Natural killer cell (primary cell): ENCODE data around the gene BAG3. TPM values are rescaled to one million over a fixed set of nuclear protein-coding genes. Genes with fewer than 3 reads are reported as not detected.

ENCODE experiments used
- ATAC-seq, 3 donors: fragments of 150-1000 bp in 2 of 3; fragments of 200-7000 bp in 1 of 3; cut with Tn5 transposase; 1 replicate in 1 of 3; 2 replicates in 2 of 3; pipeline ENCODE4 v1.10.0; 2021; ENCODE audit warnings: mild to moderate bottlenecking in 2 of 3, moderate library complexity in 2 of 3
- DNase-seq, 2 donors: peaks; one replicate each; pipeline versions ENCODE4 v3.0.0 to v3.0.0-alpha.2; 2013 to 2021; ENCODE audit warnings: mixed read lengths in 1 of 2
- H3K27ac ChIP-seq: one replicate; pipeline ENCODE4 v1.5.1; 2013; ENCODE audit warnings: mild to moderate bottlenecking, low read length
- H3K27me3 ChIP-seq: one replicate; pipeline ENCODE4 v1.6.1; 2013; ENCODE audit warnings: low read length; ENCODE audit not compliant: control insufficient read depth, insufficient read depth
- H3K36me3 ChIP-seq: one replicate; pipeline ENCODE4 v1.6.1; 2013; ENCODE audit warnings: low read length; ENCODE audit not compliant: control insufficient read depth, insufficient read depth
- H3K4me1 ChIP-seq: one replicate; pipeline ENCODE4 v1.6.1; 2013; ENCODE audit warnings: low read length; ENCODE audit not compliant: control insufficient read depth, insufficient read depth
- H3K4me3 ChIP-seq: one replicate; pipeline ENCODE4 v1.5.1; 2013; ENCODE audit warnings: low read length
- H3K9me3 ChIP-seq: one replicate; pipeline ENCODE4 v1.6.1; 2013; ENCODE audit warnings: low read length; ENCODE audit not compliant: control insufficient read depth, insufficient read depth
- H3K27ac Mint-ChIP-seq, 2 donors: one replicate each; pipeline ENCODE4 v1.8.0; 2022; ENCODE audit warnings: mild to moderate bottlenecking in 2 of 2, mixed read lengths in 2 of 2, moderate library complexity in 1 of 2
- H3K27me3 Mint-ChIP-seq, 2 donors: one replicate each; pipeline ENCODE4 v1.8.0; 2022; ENCODE audit warnings: low read depth in 2 of 2, mixed read lengths in 2 of 2
- H3K36me3 Mint-ChIP-seq: one replicate; pipeline ENCODE4 v1.8.0; 2022; ENCODE audit warnings: mixed read lengths
- H3K4me1 Mint-ChIP-seq, 2 donors: one replicate each; pipeline ENCODE4 v1.8.0; 2022; ENCODE audit warnings: mixed read lengths in 2 of 2
- H3K4me3 Mint-ChIP-seq: one replicate; pipeline ENCODE4 v1.8.0; 2022; ENCODE audit warnings: mild to moderate bottlenecking, moderate library complexity, mixed read lengths
- H3K9me3 Mint-ChIP-seq, 2 donors: one replicate each; pipeline ENCODE4 v1.8.0; 2022; ENCODE audit warnings: mixed read lengths in 2 of 2
- CTCF ChIP-seq: fragments of 200-600 bp; IDR thresholded peaks from one replicate; pipeline ENCODE4 v1.8.0; 2022; ENCODE audit warnings: antibody characterized with exemption
- WGBS: methylation state at CpG from one replicate; pipeline ENCODE4 v1.1.7; 2013; ENCODE audit warnings: missing lambda C conversion rate; ENCODE audit not compliant: insufficient coverage; 5-methylcytosine and 5-hydroxymethylcytosine counted together
- intact Hi-C: fragments of 100-400 bp; cut with micrococcal nuclease; formaldehyde crosslinking; loops from one replicate; pipeline ENCODE4 v1.14.2; 2022
- total RNA-seq, 4 donors: library from RNA; stranded (reverse); fragments of 120-200 nt in 1 of 4; gene quantifications; one replicate each; pipeline versions ENCODE4 v1.2.3 to v1.2.4, GENCODE V29; 2013 to 2022

Gene BAG3
- total RNA-seq, 3 donors from 2014 or later (not counting 1 experiment from before 2014, with no cell fraction given): 7.6 to 9.7 (median 8.3) TPM

- Mint-ChIP-seq H3K27ac (no peak overlapping the region), H3K36me3 (no peaks in the 10 kb centered on the region), H3K27me3 (peaks cover 7 to 15% of the 10 kb centered on the region in 2 donors), H3K9me3 (no peaks in the 10 kb centered on the region), H3K4me1 (peaks cover 15 to 16% of the 10 kb centered on the region in 2 donors), H3K4me3 (no peak overlapping the region)
- DNase-seq: no peak
- no peaks in the 10 kb centered on the region for H3K9me3 ChIP-seq
- H3K27ac ChIP-seq: no peak overlapping the region
- no peak for TF ChIP-seq CTCF
- no peaks in the 10 kb centered on the region for H3K36me3 ChIP-seq
- no peak overlapping the region for H3K4me3 ChIP-seq
- WGBS: 95% methylated on average over 3 of the region's 3 CpGs
- intact Hi-C loops: no loop called here
- H3K27me3 ChIP-seq: no peaks in the 10 kb centered on the region
- H3K4me1 ChIP-seq: peaks cover 15% of the 10 kb centered on the region
- ATAC-seq: no peak
Observed at GRCh38 chr10:119644994-119645393, 6.2 kb upstream of the BAG3 start.

GRCh38 chr10:119650062-119650461 is 1.1 kb upstream of the BAG3 start:
- Mint-ChIP-seq H3K9me3 (no peaks in the 10 kb centered on the region), H3K4me1 (peaks cover 18 to 20% of the 10 kb centered on the region in 2 donors), H3K27ac (peak overlapping the region; percentile 78 to 88), H3K4me3 (peak overlapping the region; percentile 92), H3K27me3 (no peaks in the 10 kb centered on the region), H3K36me3 (no peaks in the 10 kb centered on the region)
- Histone ChIP-seq H3K4me1 (no peaks in the 10 kb centered on the region), H3K9me3 (no peaks in the 10 kb centered on the region), H3K36me3 (no peaks in the 10 kb centered on the region), H3K4me3 (no peak overlapping the region), H3K27ac (no peak overlapping the region), H3K27me3 (no peaks in the 10 kb centered on the region)
- DNase-seq (no peak), ATAC-seq (no peak)
- WGBS: 100% methylated on average over 1 of the region's 1 CpG
- intact Hi-C loops: loop anchor here (1.0 to 5.0 kb wide), 2 partner anchors 55 to 77 kb away; partner anchors contain the start of gene INPP5F
- no peak for TF ChIP-seq CTCF

- Histone ChIP-seq H3K4me3 (peak overlapping the region; percentile 84), H3K27ac (peak overlapping the region; percentile 61), H3K4me1 (peaks cover 3% of the 10 kb centered on the region), H3K36me3 (no peaks in the 10 kb centered on the region), H3K27me3 (no peaks in the 10 kb centered on the region), H3K9me3 (no peaks in the 10 kb centered on the region)
- H3K27me3 Mint-ChIP-seq: no peaks in the 10 kb centered on the region
- peak overlapping the region; percentile 88 for H3K4me3 Mint-ChIP-seq
- H3K4me1 Mint-ChIP-seq: peaks cover 23 to 27% of the 10 kb centered on the region in 2 donors
- no peak for TF ChIP-seq CTCF
- WGBS: 4% methylated on average over 107 of the region's 107 CpGs
- H3K27ac Mint-ChIP-seq: peak overlapping the region; percentile 28 to 88
- peak; percentile 25 to 53 for DNase-seq
- intact Hi-C loops: loop anchor here (5.0 kb wide), 1 partner anchor 76 kb away; the partner anchor contains the start of gene INPP5F
- ATAC-seq: peak; percentile 11 to 31 (median 15)
- no peaks in the 10 kb centered on the region for H3K36me3 Mint-ChIP-seq
- H3K9me3 Mint-ChIP-seq: no peaks in the 10 kb centered on the region
Observed at GRCh38 chr10:119651514-119652360, 557 bp downstream of the BAG3 start.
